Measurements from ENCODE around the gene PEX7.

- TF ChIP-seq CTCF (IDR thresholded peaks at IDR 0.05) (no peak), POLR2A (IDR thresholded peaks at IDR 0.05) (no peak)
Measured at GRCh38 chr6:136947037-136947436, 124.6 kb downstream of the PEX7 start.

Measured in adrenal gland (tissue), 5 donors.